HCT116 (cell line): ENCODE results near the gene DENND1A. TPM values are rescaled to one million over a fixed set of nuclear protein-coding genes. Genes with fewer than 3 reads are reported as not detected.

Source experiments
- ATAC-seq: fragments of 200-7000 bp; cut with Tn5 transposase; 2 replicates; pipeline ENCODE4 v1.9.1; 2020; ENCODE audit warnings: mild to moderate bottlenecking, moderate library complexity
- BruUV-seq: library from RNA; stranded (reverse); fragments of 400-500 nt; replicated peaks from 2 replicates; lab custom pipeline; 2021; lab: Mats Ljungman, UMichigan
- CTCF ChIA-PET: fragments of 300-600 bp; sonication (Branson Sonifier 250); formaldehyde crosslinking; loops from one replicate; lab custom pipeline; 2021; ENCODE audit warnings: antibody characterized with exemption; lab: Charles Lee
- POLR2A ChIA-PET: fragments of 300-600, 350-600 bp; sonication (Branson Sonifier 250); formaldehyde crosslinking; loops from one replicate; lab custom pipeline; 2021; ENCODE audit warnings: antibody characterized with exemption; lab: Charles Lee
- RAD21 ChIA-PET, 2 experiments: fragments of 300-600 bp; sonication (Branson Sonifier 250); formaldehyde crosslinking; loops; one replicate each; lab custom pipeline; 2023; ENCODE audit warnings: low total read pairs in 2 of 2; ENCODE audit not compliant: uncharacterized antibody in 2 of 2, unreplicated experiment in 2 of 2, low non-redundant PET in 1 of 2; lab: Charles Lee
- DNase-seq: peaks from one replicate; pipeline ENCODE4 v3.0.0-alpha.2; 2010; ENCODE audit warnings: low read depth, low spot score
- H2AFZ ChIP-seq: fragments of 200-600 bp; shearing (Covaris generic), sonication (generic); 2 replicates; pipeline ENCODE4 v1.6.1; 2017; ENCODE audit warnings: low read depth, mixed run types, mixed read lengths, antibody characterized with exemption, low read length; ENCODE audit not compliant: poor library complexity, severe bottlenecking
- H3K27ac ChIP-seq: 2 replicates; pipeline ENCODE4 v1.5.1; 2012; ENCODE audit warnings: low read depth, low read length
- H3K27me3 ChIP-seq: fragments of 200-600 bp; sonication (generic); 2 replicates; pipeline ENCODE4 v1.6.1; 2016; ENCODE audit warnings: mixed run types, low read length, mixed read lengths; ENCODE audit not compliant: insufficient read depth
- H3K36me3 ChIP-seq, 2 experiments: fragments of 200-500 bp in 1 of 2; fragments of 200-600 bp in 1 of 2; sonication (Bioruptor generic) in 1 of 2; sonication (generic) in 1 of 2; 2 replicates each; pipeline versions ENCODE4 v1.5.1 to v1.6.1; 2014 to 2016; ENCODE audit warnings: low read length in 2 of 2, inconsistent platforms in 1 of 2, mixed read lengths in 1 of 2, mixed run types in 1 of 2; ENCODE audit not compliant: insufficient read depth in 2 of 2, control insufficient read depth in 1 of 2
- H3K4me1 ChIP-seq, 2 experiments: fragments of 200-600 bp in 1 of 2; sonication (generic) in 1 of 2; 2 replicates each; pipeline versions ENCODE4 v1.5.1 to v1.6.1; 2012 to 2017; ENCODE audit warnings: low read length in 2 of 2, inconsistent platforms in 1 of 2, mild to moderate bottlenecking in 1 of 2, mixed read lengths in 1 of 2, mixed run types in 1 of 2, moderate library complexity in 1 of 2; ENCODE audit not compliant: insufficient read depth in 2 of 2, control insufficient read depth in 1 of 2
- H3K4me2 ChIP-seq: fragments of 200-600 bp; sonication (generic); 2 replicates; pipeline ENCODE4 v1.6.1; 2017; ENCODE audit warnings: mixed run types, low read length, mixed read lengths
- H3K4me3 ChIP-seq, 2 experiments: fragments of 200-600 bp in 1 of 2; sonication (generic) in 1 of 2; replicated peaks in 1 of 2; 2 replicates each; pipeline ENCODE4 v1.5.1; 2011 to 2016; ENCODE audit warnings: low read length in 2 of 2, control low read depth in 1 of 2, low read depth in 1 of 2, mild to moderate bottlenecking in 1 of 2, mixed read lengths in 1 of 2, mixed run types in 1 of 2
- H3K79me2 ChIP-seq: fragments of 200-600 bp; sonication (generic); 2 replicates; pipeline ENCODE4 v1.6.1; 2017; ENCODE audit warnings: mild to moderate bottlenecking, mixed run types, low read length, moderate library complexity, mixed read lengths; ENCODE audit not compliant: insufficient read depth
- H3K9ac ChIP-seq: fragments of 200-600 bp; sonication (generic); 2 replicates; pipeline ENCODE4 v1.6.1; 2016; ENCODE audit warnings: low read length, mixed read lengths
- H3K9me2 ChIP-seq: fragments of 200-600 bp; sonication (generic), shearing (Covaris generic); 2 replicates; pipeline ENCODE4 v1.6.1; 2017; ENCODE audit warnings: mixed run types, mild to moderate bottlenecking, moderate library complexity; ENCODE audit not compliant: insufficient read depth
- H3K9me3 ChIP-seq, 2 experiments: fragments of 200-500 bp in 1 of 2; fragments of 200-600 bp in 1 of 2; sonication (Bioruptor generic) in 1 of 2; sonication (generic) in 1 of 2; 2 replicates each; pipeline ENCODE4 v1.6.1; 2014 to 2017; ENCODE audit warnings: low read length in 2 of 2, mixed read lengths in 2 of 2, inconsistent platforms in 1 of 2, low read depth in 1 of 2, mild to moderate bottlenecking in 1 of 2, mixed run types in 1 of 2, moderate library complexity in 1 of 2; ENCODE audit not compliant: control insufficient read depth in 1 of 2, insufficient read depth in 1 of 2
- H4K20me1 ChIP-seq: fragments of 200-600 bp; sonication (generic), shearing (Covaris generic); 2 replicates; pipeline ENCODE4 v1.6.1; 2017; ENCODE audit warnings: mixed run types, mild to moderate bottlenecking, moderate library complexity; ENCODE audit not compliant: insufficient read depth
- CTCF ChIP-seq, 3 experiments: fragments of 200-600 bp in 1 of 3; sonication (generic) in 1 of 3; IDR thresholded peaks in 2 of 3; conservative IDR thresholded peaks in 1 of 3; 2 replicates each; pipeline ENCODE4 v1.5.1; 2012 to 2017; ENCODE audit warnings: low read depth in 2 of 3, low read length in 2 of 3, antibody characterized with exemption in 1 of 3, borderline replicate concordance in 1 of 3, control low read depth in 1 of 3, mild to moderate bottlenecking in 1 of 3, mixed read lengths in 1 of 3, mixed run types in 1 of 3, moderate library complexity in 1 of 3; ENCODE audit not compliant: insufficient read depth in 1 of 3
- ELF1 ChIP-seq: IDR thresholded peaks from 2 replicates; pipeline ENCODE4 v1.6.1; 2012; ENCODE audit warnings: low read depth, borderline replicate concordance
- EZH2 ChIP-seq: fragments of 200-600 bp; sonication (generic); IDR thresholded peaks from 2 replicates; pipeline ENCODE4 v1.6.1; 2017; ENCODE audit warnings: antibody characterized with exemption, mixed run types
- FOSL1 ChIP-seq: IDR thresholded peaks from 2 replicates; pipeline ENCODE4 v1.6.1; 2012; ENCODE audit warnings: low read depth
- JUND ChIP-seq: IDR thresholded peaks from 2 replicates; pipeline ENCODE4 v1.6.1; 2012
- RAD21 ChIP-seq: IDR thresholded peaks from 2 replicates; pipeline ENCODE4 v1.6.1; 2012; ENCODE audit warnings: low read depth, mild to moderate bottlenecking
- REST ChIP-seq: IDR thresholded peaks from 2 replicates; pipeline ENCODE4 v1.6.1; 2012; ENCODE audit warnings: low read depth
- SIN3A ChIP-seq: IDR thresholded peaks from 2 replicates; pipeline ENCODE4 v1.6.1; 2012; ENCODE audit warnings: low read depth
- SP1 ChIP-seq: IDR thresholded peaks from 2 replicates; pipeline ENCODE4 v1.6.1; 2012; ENCODE audit warnings: low read depth
- YY1 ChIP-seq: IDR thresholded peaks from 2 replicates; pipeline ENCODE4 v1.6.1; 2011; ENCODE audit warnings: low read length, low read depth, moderate library complexity, mild to moderate bottlenecking; ENCODE audit not compliant: insufficient replicate concordance; ENCODE audit errors: extremely low read depth
- ZBTB33 ChIP-seq: IDR thresholded peaks from 2 replicates; pipeline ENCODE4 v1.6.1; 2011; ENCODE audit warnings: mild to moderate bottlenecking, low read length, moderate library complexity; ENCODE audit not compliant: insufficient replicate concordance; ENCODE audit errors: extremely low read depth
- ZNF274 ChIP-seq: fragments of 200-500 bp; sonication (Bioruptor generic); IDR thresholded peaks from 2 replicates; pipeline ENCODE4 v1.6.1; 2014; ENCODE audit warnings: mild to moderate bottlenecking, low read depth, low read length, inconsistent platforms
- intact Hi-C: fragments of 100-400 bp; cut with micrococcal nuclease; formaldehyde crosslinking; loops from 2 replicates; pipeline ENCODE4 v1.10.0; 2022
- total RNA-seq: library from RNA; stranded (reverse); gene quantifications from one replicate; pipeline ENCODE4 v1.2.1, GENCODE V29; 2021; ENCODE audit not compliant: unreplicated experiment

The DENND1A gene
- total RNA-seq, 1 experiment from 2014 or later = 33.0 TPM

- H3K4me1 ChIP-seq = no peaks in the 10 kb centered on the region
- no peak for DNase-seq
- CTCF ChIA-PET = no interaction called here
Measured at GRCh38 chr9:123649909-123650308, 280.0 kb downstream of the DENND1A start.

More at GRCh38 chr9:123649909-123650308, 280.0 kb downstream of the DENND1A start:
- Histone ChIP-seq H3K79me2 (no peaks in the 10 kb centered on the region), H2AFZ (no peak overlapping the region), H3K9me2 (no peaks in the 10 kb centered on the region), H3K9ac (no peak overlapping the region), H3K4me3 (no peak overlapping the region), H4K20me1 (no peaks in the 10 kb centered on the region), H3K27ac (no peak overlapping the region), H3K27me3 (no peaks in the 10 kb centered on the region), H3K9me3 (no peaks in the 10 kb centered on the region), H3K36me3 (no peaks in the 10 kb centered on the region), H3K4me2 (no peak overlapping the region)
- TF ChIP-seq ZNF274 (no peak), REST (no peak), YY1 (no peak), SP1 (no peak), ELF1 (no peak), SIN3A (no peak), JUND (no peak), CTCF (IDR thresholded peaks at IDR 0.05 in 2 of 3, conservative IDR thresholded peaks at IDR 0.05 in 1 of 3; ENCODE audit: borderline replicate concordance in 1 of 3, insufficient read depth in 1 of 3, low read depth in 2 of 3, low read length in 2 of 3) (no peak), RAD21 (no peak), ZBTB33 (no peak), FOSL1 (no peak), EZH2 (no peak)
- BruUV-seq = no TSS peak
- no peak for ATAC-seq
- POLR2A ChIA-PET = no interaction called here
- intact Hi-C loops = no loop called here
- RAD21 ChIA-PET = no interaction called here
